ENCODE measurements around the gene STN1.

DNA sequence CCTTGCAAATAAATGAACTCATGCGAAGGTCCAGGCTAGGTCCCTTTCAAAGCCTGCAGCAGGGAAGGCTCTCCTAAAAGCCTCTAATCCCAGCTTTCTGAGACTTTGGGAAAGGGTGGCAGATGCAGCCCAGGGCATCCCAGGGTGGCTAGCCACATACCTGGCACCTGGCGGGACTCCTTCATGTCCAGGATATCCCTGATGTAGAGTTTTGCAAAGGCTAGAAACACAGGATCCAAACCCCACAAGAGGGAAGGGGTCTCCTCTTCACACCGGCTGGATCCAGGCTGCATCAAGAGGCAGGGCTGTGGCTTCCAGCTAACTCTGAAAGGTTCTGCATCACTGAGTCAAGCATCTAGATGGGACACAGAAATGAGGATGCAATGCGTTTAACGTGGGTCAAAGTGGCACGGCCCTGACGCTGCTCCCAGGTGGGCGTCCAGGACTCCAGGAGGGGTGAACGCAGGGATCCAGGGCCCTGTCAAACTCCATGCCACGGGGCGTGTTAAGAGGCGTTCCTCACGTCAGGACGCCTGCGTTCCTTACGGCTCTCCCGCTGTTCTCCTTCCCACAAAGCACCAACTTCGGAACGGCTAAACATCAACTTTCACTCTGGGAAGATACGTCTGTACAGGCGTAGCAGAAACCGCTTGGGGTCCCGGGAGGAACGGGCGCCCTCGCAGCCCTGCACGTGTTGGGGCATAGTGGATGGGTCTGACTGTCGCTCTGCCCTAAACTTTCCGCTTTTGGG is 507 bp downstream of the STN1 start:
- TF ChIP-seq RFX5 (IDR thresholded peaks at IDR 0.05; ENCODE audit: low read depth, low read length) (no peak), BHLHE40 (IDR thresholded peaks at IDR 0.05; ENCODE audit: low read depth, low read length) (peak; percentile 81; the same call in 1 of the 2 replicates), POLR2A (IDR thresholded peaks at IDR 0.05; ENCODE audit: low read depth, low read length) (no peak), CEBPB (IDR thresholded peaks at IDR 0.05; ENCODE audit: low read depth, low read length) (no peak)
- TF ChIP-seq, protein P1, sequence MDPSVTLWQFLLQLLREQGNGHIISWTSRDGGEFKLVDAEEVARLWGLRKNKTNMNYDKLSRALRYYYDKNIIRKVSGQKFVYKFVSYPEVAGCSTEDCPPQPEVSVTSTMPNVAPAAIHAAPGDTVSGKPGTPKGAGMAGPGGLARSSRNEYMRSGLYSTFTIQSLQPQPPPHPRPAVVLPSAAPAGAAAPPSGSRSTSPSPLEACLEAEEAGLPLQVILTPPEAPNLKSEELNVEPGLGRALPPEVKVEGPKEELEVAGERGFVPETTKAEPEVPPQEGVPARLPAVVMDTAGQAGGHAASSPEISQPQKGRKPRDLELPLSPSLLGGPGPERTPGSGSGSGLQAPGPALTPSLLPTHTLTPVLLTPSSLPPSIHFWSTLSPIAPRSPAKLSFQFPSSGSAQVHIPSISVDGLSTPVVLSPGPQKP (IDR thresholded peaks at IDR 0.05; ENCODE audit: borderline replicate concordance, low read depth, low read length) = no peak
- TF ChIP-seq, protein P2, sequence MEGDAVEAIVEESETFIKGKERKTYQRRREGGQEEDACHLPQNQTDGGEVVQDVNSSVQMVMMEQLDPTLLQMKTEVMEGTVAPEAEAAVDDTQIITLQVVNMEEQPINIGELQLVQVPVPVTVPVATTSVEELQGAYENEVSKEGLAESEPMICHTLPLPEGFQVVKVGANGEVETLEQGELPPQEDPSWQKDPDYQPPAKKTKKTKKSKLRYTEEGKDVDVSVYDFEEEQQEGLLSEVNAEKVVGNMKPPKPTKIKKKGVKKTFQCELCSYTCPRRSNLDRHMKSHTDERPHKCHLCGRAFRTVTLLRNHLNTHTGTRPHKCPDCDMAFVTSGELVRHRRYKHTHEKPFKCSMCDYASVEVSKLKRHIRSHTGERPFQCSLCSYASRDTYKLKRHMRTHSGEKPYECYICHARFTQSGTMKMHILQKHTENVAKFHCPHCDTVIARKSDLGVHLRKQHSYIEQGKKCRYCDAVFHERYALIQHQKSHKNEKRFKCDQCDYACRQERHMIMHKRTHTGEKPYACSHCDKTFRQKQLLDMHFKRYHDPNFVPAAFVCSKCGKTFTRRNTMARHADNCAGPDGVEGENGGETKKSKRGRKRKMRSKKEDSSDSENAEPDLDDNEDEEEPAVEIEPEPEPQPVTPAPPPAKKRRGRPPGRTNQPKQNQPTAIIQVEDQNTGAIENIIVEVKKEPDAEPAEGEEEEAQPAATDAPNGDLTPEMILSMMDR (conservative IDR thresholded peaks at IDR 0.05; ENCODE audit: low read depth, low read length) = no peak

Measured in IMR-90 (cell line).